ENCODE data around the gene BHLHE40.

The BHLHE40 gene

DNA sequence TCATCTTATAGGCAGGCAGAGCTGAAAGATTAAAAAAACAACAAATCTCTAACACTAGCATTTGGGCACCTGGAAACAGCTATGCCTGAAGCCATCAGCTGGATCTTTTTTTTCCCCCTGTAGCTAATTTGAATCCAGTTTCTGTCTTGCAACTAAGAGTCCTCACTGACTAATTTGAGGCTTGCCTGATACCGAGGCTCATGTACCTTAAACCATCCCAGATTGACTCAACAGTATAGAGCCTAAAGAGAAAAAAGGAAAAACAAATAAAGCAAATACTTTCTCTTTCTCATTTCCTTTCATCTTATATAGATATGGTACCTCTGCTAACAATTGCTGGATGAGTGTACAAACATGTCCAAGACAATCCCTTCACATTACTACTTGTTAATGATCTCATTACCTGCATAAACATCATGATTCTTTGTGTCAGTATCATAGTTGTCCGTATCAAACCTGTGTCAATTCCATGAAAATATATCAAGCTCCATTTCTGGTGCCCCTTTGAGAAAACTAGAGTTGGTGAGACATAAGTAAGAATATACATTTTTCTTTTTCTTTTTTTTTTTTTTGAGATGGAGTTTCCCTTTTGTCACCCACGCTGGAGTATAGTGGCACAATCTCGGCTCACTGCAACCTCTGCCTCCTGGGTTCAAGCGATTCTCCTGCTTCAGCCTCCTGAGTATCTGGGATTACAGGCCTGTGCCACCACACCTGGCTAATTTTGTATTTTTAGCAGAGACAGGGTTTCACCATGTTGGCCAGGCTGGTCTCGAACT lies 43.1 kb downstream of the BHLHE40 start:
- no peak for DNase-seq

DNA sequence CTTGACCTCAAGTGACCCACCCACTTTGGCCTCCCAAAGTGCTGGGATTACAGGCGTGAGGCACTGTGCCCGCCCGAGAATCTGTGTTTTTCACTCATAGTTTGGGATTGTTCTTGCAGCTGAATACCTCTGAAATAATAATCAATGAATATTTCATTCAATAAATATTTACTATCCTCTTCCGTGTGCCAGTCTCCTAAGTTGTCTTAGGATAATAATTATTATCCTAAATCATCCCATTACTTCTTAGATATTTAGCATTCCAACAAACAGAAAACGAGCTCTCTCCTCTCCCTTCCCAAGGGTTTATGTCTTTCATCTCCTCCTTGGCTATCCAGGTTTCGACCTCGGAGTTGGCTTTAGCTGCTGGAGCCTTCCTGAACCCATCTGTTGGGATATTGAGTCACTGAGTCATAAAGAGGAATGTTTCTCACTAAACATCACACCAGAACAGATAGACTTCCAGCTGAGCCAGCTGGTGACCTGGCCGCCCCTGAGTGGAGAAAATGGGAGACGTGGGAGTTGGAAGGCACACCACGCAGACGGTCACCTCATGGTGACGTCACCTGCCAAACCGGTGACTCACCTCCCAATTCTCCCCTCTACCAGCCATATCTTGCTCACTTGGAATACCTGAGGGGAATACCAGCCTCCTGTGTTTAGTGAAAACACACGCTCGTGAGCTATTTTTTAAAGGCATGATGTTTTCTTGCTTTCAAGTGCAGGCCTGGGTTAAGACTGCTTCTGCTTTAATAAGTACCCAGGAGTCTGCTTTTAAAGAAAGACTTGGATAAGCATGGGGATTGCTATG lies 43.9 kb downstream of the BHLHE40 start:
- DNase-seq = no peak

- DNase-seq = no peak
Measured at GRCh38 chr3:5023777-5024346, 44.6 kb downstream of the BHLHE40 start.

GRCh38 chr3:5026046-5026362 lies 46.8 kb downstream of the BHLHE40 start:
- no peak for DNase-seq

GRCh38 chr3:5029715-5030114 lies 50.5 kb downstream of the BHLHE40 start:
- DNase-seq = no peak

GRCh38 chr3:5030152-5030551 lies 50.9 kb downstream of the BHLHE40 start:
- DNase-seq = no peak

GRCh38 chr3:5032844-5033243 lies 53.6 kb downstream of the BHLHE40 start:
- DNase-seq = no peak

Measured in stimulated activated CD4-positive, alpha-beta T cell treated with anti-CD3 and anti-CD28 coated beads, Interleukin-4, amount 100 ng/mL, for 4 hours (primary cell).